Ascending aorta (tissue), 2 donors: Measurements from ENCODE around the gene C9orf57. TPM values are rescaled to one million over a fixed set of nuclear protein-coding genes. Genes with fewer than 3 reads are reported as not detected.

Source experiments
- DNase-seq, 2 donors: peaks; one replicate each; pipeline ENCODE4 v3.0.0-alpha.2; 2019; ENCODE audit warnings: low spot score in 2 of 2
- H3K27ac ChIP-seq, 2 donors: fragments of 200-600 bp; sonication (generic); one replicate each; pipeline ENCODE4 v1.5.1; 2016 to 2017; ENCODE audit warnings: mild to moderate bottlenecking in 1 of 2
- H3K27me3 ChIP-seq: fragments of 200-600 bp; sonication (generic); one replicate; pipeline ENCODE4 v1.5.1; 2017
- H3K36me3 ChIP-seq, 2 donors: fragments of 200-600 bp; sonication (generic); one replicate each; pipeline ENCODE4 v1.5.1; 2016
- H3K4me1 ChIP-seq, 2 donors: fragments of 200-600 bp; sonication (generic); one replicate each; pipeline ENCODE4 v1.5.1; 2016 to 2017; ENCODE audit warnings: mild to moderate bottlenecking in 1 of 2
- H3K4me3 ChIP-seq, 2 donors: fragments of 200-600 bp; sonication (generic); one replicate each; pipeline ENCODE4 v1.5.1; 2016 to 2017; ENCODE audit warnings: mild to moderate bottlenecking in 1 of 2
- H3K9me3 ChIP-seq, 2 donors: fragments of 200-600 bp; sonication (generic); one replicate each; pipeline ENCODE4 v1.5.1; 2016
- CTCF ChIP-seq, 3 experiments: fragments of 200-600 bp in 2 of 3; fragments of 450-650 bp in 1 of 3; sonication (generic) in 2 of 3; IDR thresholded peaks; one replicate each; pipeline ENCODE4 v1.5.1; 2016 to 2019; ENCODE audit warnings: antibody characterized with exemption in 3 of 3, mild to moderate bottlenecking in 1 of 3, moderate library complexity in 1 of 3
- intact Hi-C: fragments of 100-400 bp; cut with DNase I; formaldehyde crosslinking; loops from one replicate; pipeline ENCODE4 v1.15.1; 2023
- total RNA-seq: library from RNA; depleted of rRNA; stranded (reverse); fragments of >200 nt; gene quantifications from one replicate; pipeline ENCODE4 v1.1.0, GENCODE V29; 2016

The C9orf57 gene
- total RNA-seq, 1 donor from 2014 or later: not detected

GRCh38 chr9:72065076-72065475, 4.7 kb upstream of the C9orf57 start:
- H3K36me3 ChIP-seq: no peaks in the 10 kb centered on the region
- no peak for TF ChIP-seq CTCF (IDR thresholded peaks at IDR 0.05)
- no peak overlapping the region for H3K27ac ChIP-seq
- intact Hi-C loops: no loop called here
- no peak overlapping the region for H3K4me3 ChIP-seq
- no peaks in the 10 kb centered on the region for H3K9me3 ChIP-seq
- H3K27me3 ChIP-seq: no peaks in the 10 kb centered on the region
- DNase-seq: no peak
- no peaks in the 10 kb centered on the region for H3K4me1 ChIP-seq

GRCh38 chr9:72052122-72052521, 8.3 kb downstream of the C9orf57 start:
- H3K36me3 ChIP-seq: no peaks in the 10 kb centered on the region
- no peak overlapping the region for H3K27ac ChIP-seq
- no peaks in the 10 kb centered on the region for H3K27me3 ChIP-seq
- H3K4me3 ChIP-seq: no peak overlapping the region
- no peaks in the 10 kb centered on the region for H3K9me3 ChIP-seq
- H3K4me1 ChIP-seq: no peaks in the 10 kb centered on the region
- intact Hi-C loops: no loop called here
- TF ChIP-seq CTCF (IDR thresholded peaks at IDR 0.05): no peak
- no peak for DNase-seq

- DNase-seq: no peak
- TF ChIP-seq CTCF (IDR thresholded peaks at IDR 0.05): no peak
- Histone ChIP-seq H3K4me1 (no peaks in the 10 kb centered on the region), H3K9me3 (no peaks in the 10 kb centered on the region), H3K4me3 (no peak overlapping the region), H3K27me3 (no peaks in the 10 kb centered on the region), H3K36me3 (no peaks in the 10 kb centered on the region), H3K27ac (no peak overlapping the region)
- intact Hi-C loops: no loop called here
Measured at GRCh38 chr9:72048850-72049249, 11.6 kb downstream of the C9orf57 start.

DNA sequence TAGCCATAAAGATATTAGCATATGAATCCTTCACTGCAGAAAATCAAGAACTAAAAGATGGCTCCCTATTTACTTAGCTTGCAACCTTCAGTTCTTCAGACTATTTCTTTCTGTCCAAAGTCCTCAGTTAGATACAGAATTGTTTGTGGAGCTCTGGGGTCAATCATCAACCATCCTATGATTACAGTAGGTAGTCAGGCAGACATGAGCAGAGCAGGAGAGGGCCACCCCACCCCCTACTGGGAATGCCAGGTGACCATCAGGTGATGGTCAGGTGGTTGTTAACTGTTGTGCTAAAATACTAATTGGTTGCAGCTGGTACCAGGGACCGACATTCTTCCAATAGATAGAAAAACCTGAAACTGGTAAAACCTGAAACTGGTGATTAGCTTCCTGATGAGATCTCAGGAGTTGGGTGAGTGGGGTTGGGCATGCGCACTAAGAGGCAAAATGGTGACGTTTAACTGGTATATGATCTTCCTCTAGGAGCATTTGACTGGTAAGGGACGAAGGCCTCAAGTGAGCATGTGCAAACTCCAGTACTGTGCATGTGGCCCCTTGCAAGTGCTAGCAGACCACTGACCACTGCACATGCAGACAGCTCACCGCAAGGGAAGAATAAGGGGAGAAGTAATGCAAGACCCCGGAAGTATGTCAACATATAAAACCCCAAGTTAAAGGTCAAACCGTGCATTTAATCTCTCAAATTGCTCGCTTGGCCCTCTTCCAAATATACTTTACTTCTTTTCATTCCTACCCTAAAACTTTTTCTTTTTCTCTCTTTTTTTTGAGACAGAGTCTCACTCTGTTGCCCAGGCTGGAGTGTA, 13.6 kb downstream of the C9orf57 start:
- intact Hi-C loops: no loop called here
- Histone ChIP-seq H3K9me3 (no peaks in the 10 kb centered on the region), H3K27me3 (no peaks in the 10 kb centered on the region)

GRCh38 chr9:72044095-72044494, 16.3 kb downstream of the C9orf57 start:
- Histone ChIP-seq H3K4me3 (no peak overlapping the region), H3K27me3 (no peaks in the 10 kb centered on the region), H3K27ac (no peak overlapping the region), H3K9me3 (no peaks in the 10 kb centered on the region), H3K4me1 (no peaks in the 10 kb centered on the region), H3K36me3 (no peaks in the 10 kb centered on the region)
- intact Hi-C loops: no loop called here
- DNase-seq: no peak
- TF ChIP-seq CTCF (IDR thresholded peaks at IDR 0.05): no peak

More for the DNA sequence above, 13.6 kb downstream of the C9orf57 start:
- H3K4me1 ChIP-seq: no peaks in the 10 kb centered on the region
- no peak overlapping the region for H3K27ac ChIP-seq
- TF ChIP-seq CTCF (IDR thresholded peaks at IDR 0.05): no peak
- H3K36me3 ChIP-seq: no peaks in the 10 kb centered on the region
- no peak for DNase-seq
- no peak overlapping the region for H3K4me3 ChIP-seq
